GM19324 (cell line): ENCODE data around the gene IGFBP4.

Experiments
- ATAC-seq: cut with Tn5 transposase; IDR thresholded peaks from one replicate; pipeline ENCODE4 v1.9.1; 2021; ENCODE audit warnings: mild to moderate bottlenecking, moderate library complexity; ENCODE audit not compliant: unreplicated experiment, low FRiP score

IGFBP4 gene

DNA sequence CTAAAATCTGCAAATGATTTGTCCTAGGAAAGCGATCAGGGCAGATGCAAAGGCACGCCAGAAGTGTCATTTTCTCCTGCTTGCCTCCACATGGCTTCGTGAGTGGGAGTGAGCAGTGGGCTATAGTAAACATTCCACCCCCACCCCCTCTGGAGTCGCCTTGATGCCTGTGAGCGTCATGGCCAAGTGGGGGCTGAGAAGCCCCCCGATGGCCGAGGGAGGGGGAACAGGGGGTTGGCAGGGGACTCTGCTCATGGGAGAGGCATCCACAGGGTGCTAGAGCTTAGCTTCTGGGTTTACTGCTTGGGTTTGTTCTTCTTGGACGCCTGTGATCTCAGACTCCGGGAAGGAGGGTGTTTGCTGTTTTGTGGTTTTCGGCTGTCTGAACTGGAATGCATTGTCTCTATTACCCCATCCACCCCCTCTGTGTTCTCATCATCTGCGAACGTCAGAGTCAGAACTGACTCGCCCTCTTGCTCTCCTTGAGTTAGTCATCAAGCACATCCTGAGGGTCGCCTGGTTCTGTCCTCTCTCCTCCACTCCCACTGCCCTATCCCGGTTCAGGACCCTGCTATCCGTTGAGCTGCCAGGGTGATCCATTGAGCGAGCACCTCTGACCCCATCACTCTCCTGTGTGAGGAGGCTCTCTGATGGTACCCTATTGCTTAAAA, 42.7 kb downstream of the IGFBP4 start:
- ATAC-seq: no peak

DNA sequence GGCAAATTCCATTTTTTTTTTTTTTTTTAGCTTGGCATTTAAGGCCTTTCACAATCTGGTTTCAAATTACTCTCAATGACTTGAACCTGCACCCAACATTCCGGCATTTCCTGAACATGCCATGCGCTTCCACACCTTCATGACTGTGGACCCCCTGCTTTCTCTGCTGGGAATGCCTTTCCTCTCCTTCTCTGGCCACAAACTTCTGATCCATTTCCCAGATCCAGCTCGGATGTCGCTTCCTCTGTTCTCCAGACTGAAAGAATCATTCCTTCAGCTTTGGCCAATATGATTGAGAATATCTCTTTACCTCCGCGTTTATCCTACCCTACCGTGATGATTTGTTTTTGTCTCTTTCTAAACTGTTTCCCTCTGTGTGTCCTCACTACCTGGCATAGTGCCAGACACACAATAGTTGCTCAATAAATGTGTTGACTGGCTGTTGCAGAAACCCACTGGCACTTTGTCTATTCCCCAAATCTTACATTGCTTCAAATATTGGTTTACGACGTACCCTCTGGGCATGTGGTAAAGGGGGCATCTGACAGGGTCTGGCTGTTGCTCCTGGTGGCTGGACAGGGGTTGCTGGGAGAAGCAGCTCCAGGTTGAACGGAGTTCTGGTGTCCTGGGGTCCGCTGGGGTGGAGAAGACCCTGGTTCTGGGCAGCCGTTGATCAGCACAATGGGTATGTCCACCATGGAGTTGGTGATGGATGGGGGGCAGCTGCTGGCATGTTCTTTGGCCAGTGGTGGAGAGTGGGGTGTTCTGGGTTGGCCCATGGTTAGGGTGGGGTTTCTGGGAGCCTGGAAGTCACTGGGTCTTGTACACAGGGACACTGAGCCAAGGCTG, 43.5 kb downstream of the IGFBP4 start:
- ATAC-seq: no peak

DNA sequence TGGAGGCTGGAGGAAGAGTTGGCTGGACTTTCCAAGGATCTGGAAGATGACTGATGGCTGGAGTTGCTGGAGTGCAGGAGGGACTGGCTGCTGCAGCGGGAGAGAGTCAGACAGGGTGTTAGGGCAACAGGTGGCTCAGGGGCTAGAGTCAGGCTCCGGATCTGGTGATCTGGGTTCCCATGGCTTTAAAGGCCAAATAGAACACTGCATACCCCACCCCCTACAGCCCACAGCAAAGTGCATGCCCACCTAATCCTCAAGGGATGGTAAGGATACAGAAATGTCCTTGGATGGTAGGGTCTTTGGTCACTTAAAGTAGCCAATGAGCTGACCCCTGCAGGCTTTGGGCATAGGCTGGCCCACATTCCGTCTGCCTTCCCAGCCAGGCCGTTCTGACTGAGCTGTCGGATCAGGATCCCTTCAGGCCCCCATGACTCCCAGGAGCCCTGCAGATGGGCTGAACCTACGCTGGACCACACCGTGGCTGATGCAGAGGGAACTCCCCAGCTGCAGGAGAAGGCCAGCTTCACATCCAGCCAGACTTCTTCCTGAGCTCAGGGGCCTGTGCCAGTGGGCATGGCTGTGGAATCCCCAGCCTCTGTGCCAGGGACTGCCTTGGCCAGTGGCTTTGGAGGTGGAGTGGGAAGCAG, 44.2 kb downstream of the IGFBP4 start:
- ATAC-seq: no peak

DNA sequence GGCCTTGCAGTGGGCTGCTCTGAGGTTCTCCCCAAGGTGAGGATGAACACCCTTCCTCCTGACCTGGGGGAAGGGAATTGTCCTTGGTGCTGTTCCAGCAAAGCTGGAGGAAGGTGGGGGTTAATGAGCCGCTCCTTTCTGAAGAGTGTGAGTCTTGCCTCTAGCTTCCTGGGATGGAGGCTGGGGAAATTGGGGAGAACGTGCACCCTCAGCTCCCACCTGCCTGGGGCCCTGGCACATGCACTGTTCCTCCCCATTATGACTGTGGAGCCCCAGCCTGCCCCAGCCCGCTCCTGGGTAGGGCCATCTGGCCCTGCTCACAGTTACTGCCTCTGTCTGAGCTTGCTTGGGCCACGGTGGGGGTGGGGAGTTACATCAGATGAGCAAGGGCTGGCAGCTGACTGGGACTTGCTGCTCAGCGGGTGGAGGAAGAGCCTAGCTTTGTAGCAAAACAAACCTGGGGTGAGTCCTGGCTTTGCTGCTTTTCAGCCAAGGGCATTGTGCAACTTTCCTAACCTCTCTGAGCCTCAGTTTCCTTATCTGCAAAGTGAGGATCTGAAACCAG, 47.1 kb downstream of the IGFBP4 start:
- no peak for ATAC-seq

DNA sequence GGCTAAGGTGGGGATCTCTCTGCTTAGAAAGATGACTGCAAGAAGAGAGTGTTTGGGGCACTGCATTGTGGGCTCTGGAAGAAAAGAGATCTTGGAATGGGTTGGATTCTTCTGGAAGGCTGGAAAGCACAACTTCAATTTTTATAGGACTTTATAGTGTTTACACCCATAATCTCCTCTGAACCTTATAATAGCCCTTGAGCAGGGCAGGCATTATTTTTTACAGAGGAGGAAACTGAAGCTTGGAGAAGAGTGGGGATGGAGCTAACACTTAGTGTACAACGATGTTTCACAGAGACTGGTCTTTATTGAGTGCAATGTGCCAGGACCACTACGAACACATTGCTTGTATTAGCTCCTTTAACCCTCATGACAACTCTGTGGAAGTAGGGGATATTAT, 47.7 kb downstream of the IGFBP4 start:
- no peak for ATAC-seq

DNA sequence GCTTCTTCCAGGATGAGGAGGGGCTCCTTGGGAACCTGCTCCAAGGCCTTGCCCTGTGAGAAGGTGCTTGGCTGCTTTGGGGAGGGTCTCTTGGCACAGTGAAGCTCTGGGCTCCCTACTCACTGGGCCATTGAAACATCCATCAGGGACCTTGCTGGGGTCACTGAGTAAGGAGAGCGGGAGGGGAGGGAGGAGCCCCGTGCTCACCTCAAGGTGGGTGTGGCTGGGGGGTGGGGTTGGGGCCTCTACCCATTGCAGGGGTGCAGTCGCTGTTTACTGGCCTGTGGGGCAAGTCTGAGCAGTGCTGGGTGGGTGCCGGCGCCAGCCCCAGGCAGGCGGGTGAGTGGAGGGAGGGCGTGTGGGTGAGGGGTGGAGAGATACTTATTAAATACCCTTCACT, 48.2 kb downstream of the IGFBP4 start:
- no peak for ATAC-seq

DNA sequence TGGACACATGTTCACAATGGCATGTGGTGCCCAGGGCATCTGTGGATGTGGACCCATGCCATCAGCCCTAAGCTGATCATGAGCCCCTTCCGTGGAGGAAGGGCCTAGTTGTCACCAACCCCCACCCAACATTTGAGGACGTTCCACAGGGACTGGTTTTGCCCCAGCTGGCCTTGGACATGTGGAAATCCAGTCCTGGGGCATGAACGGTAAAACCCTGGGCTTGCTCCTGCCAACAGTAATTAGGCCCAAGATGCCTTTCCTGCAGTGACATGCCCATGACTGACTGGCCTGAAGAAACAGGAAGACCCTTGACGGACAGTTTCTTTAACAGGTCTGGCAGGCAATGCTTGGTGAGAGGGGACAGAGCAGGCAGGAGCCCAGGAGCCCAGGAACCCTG, 50.4 kb downstream of the IGFBP4 start:
- ATAC-seq: no peak

DNA sequence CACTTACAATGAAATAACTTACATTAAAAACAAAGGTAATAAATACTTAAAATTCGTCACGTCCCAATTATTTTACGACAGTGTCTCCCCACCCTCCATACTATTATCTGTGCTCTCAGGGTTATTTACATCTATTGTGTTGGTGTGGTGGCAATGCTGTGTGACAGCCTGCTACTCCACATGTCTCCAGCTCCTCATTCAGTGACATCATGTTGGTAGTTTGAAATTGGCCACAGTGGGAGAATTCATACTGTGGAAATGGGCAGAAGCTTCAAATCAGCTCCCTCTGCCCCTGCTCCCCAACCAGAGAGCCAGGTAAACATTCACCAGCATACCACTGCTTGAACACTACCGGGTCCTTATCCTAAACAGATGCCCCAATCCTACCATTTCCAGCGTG, 51.9 kb downstream of the IGFBP4 start:
- no peak for ATAC-seq

DNA sequence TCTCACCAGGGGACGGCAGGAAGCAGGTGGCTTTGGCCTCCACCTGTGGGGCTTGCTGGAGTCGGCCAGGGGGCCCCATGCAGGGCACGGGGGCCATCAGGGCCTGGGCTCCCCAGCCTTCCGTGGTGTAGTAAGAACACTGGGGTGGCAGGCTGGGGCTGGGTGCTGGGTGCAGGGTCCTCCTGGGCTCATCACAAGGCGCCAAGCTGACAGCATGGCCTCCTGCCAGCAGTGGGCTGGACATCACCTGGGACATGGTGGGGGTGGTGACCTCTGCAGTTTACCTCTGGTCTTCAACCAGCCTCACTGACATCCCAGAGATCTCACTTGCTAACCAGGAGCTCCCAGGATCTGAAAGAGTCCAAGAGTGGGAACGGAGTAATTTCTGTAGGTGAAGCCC, 52.9 kb downstream of the IGFBP4 start:
- no peak for ATAC-seq

DNA sequence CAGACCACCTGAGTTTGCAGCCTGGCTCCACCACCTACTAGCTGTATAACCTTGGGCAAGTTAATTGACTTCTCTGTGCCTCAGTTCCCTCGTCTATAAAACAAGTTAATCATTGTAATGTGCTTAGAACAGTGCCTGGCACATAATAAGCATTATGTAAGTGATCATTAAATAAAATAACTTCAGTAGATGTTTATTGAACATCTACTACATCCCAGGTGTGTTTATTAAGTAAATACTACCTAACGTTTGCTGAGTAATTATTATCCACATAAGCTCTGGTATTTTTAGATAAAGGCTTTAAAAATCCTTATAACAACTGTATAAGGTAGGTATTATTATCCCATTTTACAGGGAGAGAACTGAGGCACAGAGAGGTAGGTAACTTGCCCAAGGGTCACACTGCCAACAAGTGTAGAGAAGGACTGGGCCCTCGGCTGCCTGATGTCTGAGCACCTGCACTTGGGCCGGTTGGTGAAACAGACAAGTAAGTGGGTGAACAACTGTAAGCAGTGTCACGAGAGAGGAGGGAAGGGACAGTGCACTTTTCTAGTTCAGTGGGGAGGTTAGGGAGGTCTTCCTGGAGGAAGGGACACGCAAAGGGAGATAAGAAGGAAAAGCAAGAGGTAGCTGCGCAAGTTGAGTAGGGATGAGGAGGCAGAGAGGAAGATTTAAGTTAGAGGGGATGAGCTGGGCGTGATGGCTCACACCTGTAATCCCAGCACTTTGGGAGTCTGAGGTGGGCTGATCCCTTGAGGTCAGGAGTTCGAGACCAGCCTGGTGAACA, 53.6 kb downstream of the IGFBP4 start:
- no peak for ATAC-seq

DNA sequence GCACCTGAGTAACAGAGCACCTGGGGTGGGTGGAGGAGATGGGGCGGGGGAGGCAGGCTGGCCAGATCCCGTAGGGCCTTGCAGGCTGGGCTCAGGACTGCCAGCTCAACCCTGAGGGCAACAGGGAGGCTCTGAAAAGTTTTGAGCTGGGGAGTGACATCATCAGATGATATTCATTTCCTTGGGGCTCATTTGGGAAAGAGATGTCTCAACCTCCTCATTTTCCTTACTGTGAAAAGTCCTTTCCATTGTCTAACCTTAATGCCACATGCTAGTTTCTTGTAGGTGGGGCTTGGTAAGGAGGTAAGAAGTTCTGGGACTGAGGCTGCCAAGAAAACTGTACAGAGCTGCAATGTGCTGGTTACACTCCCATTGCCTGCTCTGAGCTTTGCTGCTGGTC, 54.4 kb downstream of the IGFBP4 start:
- no peak for ATAC-seq

DNA sequence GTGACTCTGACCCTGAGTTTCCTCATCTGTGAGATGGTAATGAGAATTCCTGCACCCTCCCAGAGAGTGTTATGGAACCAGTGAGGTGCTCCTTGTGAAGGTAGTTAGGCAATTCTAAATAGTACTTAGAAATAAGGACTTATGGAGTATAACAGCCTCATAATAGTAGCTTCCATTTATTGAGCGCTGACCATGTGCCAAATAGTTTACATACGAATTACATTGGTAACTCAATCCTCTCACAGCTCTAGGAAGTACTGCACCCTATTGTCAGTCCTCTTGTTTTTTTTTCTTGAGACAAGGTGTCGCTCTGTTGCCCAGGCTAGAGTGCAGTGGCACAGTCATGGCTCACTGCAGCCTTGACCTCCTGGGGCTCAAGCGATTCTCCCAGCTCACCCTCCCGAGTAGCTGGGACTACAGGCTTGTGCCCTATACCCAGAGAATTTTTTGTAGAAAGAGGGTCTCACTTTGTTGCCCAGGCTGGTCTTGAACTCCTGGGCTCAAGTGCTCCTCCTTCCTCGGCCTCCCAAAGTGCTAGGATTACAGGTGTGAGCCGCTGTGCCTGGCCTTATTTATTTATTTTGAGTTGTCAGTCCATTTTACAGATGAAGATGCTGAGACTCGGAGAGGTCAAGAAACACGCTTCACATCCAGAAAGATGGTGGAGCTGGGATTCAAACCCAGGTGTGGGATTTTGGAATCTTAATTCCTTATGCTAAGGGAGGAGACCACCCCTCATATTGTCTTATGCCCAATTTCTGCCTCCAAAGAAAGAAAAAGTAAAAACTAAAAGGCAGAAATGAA, 55.2 kb downstream of the IGFBP4 start:
- no peak for ATAC-seq

DNA sequence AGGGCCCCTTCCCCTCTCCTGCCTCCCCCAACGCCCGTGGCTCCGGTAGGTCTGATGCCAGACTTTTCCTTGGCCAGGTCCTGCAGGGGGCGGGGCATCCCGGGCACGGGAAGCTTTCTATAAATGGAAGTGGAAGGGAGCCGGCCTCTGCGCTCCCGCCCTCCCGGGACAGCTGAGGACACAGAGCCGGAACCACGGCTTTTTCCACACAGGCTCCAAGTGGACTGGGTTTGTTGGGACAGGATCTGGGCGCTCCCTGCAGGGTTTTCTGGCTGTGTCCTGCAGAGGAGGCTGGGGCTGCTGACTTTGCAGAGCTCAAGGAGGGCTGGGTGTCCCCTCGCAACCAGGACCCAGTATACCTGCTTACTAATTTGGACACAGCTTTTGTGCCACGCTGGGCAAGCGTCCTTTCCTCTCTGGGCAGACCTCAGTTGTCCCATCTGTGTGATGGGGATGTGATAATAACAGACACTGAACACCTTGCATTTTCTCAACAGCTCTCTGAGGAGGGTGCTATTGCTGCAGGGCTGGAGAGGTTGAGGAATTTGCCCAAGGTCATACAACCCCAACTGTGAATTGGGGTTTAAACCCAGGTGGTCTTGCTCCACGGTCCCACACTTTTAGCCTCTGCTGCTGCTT, 56.4 kb downstream of the IGFBP4 start:
- no peak for ATAC-seq

DNA sequence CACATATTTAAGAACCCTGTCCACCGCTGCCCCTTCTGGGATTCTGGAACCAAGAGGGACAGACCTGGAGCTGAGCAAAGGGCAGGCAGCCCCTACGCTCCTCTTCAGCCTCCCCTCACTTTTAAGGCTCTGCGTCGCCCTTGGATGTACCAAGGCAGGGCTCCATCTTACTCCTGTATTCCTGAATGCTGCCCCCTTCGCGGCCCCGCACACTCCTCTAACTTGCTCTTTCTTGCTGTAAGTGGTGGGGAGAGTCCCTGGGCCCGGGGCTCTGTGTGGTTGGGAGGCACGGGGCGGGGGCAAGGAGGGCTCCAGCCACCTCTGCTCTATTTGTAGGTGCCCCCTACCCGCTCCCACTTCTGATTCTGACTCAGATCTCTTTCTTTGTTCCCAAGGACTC, 56.9 kb downstream of the IGFBP4 start:
- no peak for ATAC-seq

DNA sequence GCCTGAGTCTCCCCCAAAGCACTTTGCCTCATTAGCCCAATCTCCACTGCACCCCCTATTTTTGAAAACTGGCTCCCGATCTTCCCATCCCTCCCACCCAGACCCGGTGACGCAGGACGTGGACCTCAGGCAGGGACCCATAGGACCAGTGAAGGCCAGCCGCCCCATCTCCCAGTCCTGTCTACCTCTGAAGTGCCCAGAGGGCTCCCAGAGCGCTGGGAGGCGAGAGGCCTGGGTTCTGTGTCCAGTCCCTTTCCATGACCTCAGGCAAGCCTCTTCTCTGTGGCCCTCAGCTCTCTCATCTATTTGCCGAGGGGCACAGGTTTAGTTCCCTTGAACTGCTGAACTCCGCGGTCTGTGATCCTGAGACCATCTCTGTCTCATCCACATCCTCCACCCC, 57.5 kb downstream of the IGFBP4 start:
- ATAC-seq: no peak

DNA sequence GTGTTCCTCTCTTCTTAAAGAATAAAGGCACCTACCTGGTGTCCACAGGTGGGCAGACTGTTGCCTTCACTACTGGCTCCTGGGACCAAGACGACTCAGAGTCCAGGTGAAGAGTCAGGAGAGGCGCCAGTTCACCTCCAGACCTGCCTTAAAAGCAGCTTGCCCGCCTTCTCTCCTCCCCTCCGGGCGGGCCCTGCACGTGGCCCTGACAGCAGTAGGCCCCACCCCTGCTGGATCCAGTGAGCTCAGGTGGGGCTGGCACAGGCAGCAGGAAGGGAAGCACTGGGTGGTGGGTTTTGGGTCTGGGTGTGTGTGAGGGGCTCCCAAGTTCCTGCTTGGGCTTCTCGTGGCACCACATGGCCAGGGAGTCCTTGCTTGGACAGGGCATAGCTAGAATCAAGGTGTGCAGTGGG, 58.3 kb downstream of the IGFBP4 start, which contains the start of gene TNS4:
TSS of gene TNS4 (minus strand) at position 125 of the 413 bp plus-strand sequence. CDS start 5,198 bp downstream, outside the sequence.
- no peak for ATAC-seq

DNA sequence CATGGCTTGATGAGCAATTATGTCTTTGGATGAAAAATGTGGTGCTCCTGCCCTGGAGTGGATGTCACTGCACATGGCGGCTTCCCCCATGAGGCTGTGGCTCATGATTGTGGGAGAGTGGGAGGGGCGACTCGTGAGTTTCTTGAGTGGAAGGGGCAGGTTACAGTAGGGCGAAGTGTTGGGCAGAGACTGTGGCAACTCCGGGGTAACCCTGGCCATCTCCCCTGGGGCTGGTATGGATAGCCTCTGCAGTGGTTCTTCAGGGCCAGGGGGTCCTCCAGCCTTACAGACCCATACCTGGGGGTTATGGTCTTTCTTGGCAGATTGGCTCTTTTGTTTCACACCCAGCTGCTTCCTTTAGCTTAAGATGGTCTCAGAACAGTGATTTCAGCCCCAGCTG, 59.5 kb downstream of the IGFBP4 start:
- ATAC-seq: no peak

DNA sequence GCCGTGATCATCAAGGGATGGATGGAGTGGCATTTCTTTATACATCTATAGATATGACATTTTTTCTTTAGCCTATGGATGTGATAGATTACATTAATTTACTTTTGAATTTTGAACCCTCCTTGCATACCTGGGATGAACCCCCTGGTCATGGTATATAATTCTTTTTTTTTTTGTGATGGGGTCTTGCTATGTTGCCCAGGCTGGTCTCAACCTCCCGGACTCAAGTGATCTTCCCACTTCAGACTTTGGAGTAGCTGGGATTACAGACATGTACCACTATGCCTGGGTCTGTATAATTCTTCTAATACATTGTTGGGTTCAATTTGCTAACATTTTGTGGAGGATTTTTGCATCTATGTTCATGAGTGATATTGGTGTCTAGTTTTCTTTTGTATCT, 59.9 kb downstream of the IGFBP4 start:
- ATAC-seq: no peak

DNA sequence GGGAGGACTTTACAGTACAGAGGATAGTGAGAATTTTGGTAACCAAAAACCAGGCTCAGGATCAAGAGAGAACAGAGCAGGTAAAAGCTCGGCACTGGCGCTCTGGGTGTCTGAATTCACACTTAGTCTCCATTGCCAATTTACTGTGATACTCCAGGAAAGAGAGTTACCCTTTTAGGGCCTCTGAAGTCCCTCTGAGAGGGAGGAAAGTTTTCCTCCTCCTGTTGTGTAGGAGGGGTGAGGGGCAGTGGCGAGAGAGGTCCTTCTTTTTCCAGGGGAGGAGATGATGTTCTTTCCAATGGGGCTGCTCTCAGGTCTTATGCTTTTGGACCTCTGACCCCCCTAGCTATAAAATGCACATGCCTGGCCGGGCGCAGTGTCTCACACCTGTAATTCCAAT, 63.5 kb downstream of the IGFBP4 start:
- no peak for ATAC-seq
